Measurements from ENCODE around the gene AMMECR1L.

DNA sequence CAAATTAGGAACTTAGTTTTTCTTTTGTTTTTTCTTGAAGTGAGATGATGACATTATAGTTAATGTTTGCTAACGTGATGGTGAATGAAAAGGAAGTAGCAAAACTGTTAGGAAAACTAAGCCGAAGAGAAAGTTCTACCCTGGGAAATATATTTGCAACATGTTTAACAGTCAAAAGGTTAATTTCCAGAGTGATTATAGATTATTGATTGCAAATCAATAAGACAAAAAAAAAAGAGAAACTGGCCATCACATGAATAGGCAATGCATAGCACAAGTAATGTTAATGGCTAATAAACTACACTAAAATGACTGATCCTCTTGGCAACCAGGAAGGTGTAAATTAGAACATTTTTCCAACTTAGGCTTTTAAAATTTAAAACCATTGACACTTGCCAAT lies 26.0 kb upstream of the AMMECR1L start:
- TF ChIP-seq, protein P1, sequence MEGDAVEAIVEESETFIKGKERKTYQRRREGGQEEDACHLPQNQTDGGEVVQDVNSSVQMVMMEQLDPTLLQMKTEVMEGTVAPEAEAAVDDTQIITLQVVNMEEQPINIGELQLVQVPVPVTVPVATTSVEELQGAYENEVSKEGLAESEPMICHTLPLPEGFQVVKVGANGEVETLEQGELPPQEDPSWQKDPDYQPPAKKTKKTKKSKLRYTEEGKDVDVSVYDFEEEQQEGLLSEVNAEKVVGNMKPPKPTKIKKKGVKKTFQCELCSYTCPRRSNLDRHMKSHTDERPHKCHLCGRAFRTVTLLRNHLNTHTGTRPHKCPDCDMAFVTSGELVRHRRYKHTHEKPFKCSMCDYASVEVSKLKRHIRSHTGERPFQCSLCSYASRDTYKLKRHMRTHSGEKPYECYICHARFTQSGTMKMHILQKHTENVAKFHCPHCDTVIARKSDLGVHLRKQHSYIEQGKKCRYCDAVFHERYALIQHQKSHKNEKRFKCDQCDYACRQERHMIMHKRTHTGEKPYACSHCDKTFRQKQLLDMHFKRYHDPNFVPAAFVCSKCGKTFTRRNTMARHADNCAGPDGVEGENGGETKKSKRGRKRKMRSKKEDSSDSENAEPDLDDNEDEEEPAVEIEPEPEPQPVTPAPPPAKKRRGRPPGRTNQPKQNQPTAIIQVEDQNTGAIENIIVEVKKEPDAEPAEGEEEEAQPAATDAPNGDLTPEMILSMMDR (conservative IDR thresholded peaks at IDR 0.05; ENCODE audit: low read length): no peak
- TF ChIP-seq EZH2phosphoT487 (IDR thresholded peaks at IDR 0.05; ENCODE audit: borderline replicate concordance): no peak
